Measurements from ENCODE around the gene SCGB1A1.

The SCGB1A1 gene

GRCh38 chr11:62450543-62451240 is 31.9 kb downstream of the SCGB1A1 start:
- no peak for DNase-seq

GRCh38 chr11:62451241-62451621 is 32.4 kb downstream of the SCGB1A1 start:
- DNase-seq: no peak

GRCh38 chr11:62452261-62452660 is 33.4 kb downstream of the SCGB1A1 start:
- DNase-seq: no peak

- DNase-seq: no peak
These were observed 34.1 kb downstream of the SCGB1A1 start for GRCh38 chr11:62452839-62453468.

GRCh38 chr11:62456630-62457029 is 37.8 kb downstream of the SCGB1A1 start:
- no peak for DNase-seq

- DNase-seq: no peak
These were observed 38.6 kb downstream of the SCGB1A1 start for GRCh38 chr11:62457478-62457877.

- no peak for DNase-seq
These were observed 39.6 kb downstream of the SCGB1A1 start for GRCh38 chr11:62458212-62459002.

GRCh38 chr11:62459080-62459479 is 40.2 kb downstream of the SCGB1A1 start:
- DNase-seq: no peak

- DNase-seq: no peak
These were observed 43.1 kb downstream of the SCGB1A1 start for GRCh38 chr11:62461740-62462507.

GRCh38 chr11:62462508-62462892 is 43.7 kb downstream of the SCGB1A1 start:
- no peak for DNase-seq

GRCh38 chr11:62463121-62463542 is 44.3 kb downstream of the SCGB1A1 start:
- no peak for DNase-seq

- DNase-seq: no peak
These were observed 45.8 kb downstream of the SCGB1A1 start for GRCh38 chr11:62464655-62465054.

- no peak for DNase-seq
These were observed 47.6 kb downstream of the SCGB1A1 start for GRCh38 chr11:62466444-62466843.

- DNase-seq: no peak
These were observed 49.7 kb downstream of the SCGB1A1 start for GRCh38 chr11:62468577-62468976.

GRCh38 chr11:62471603-62472002 is 52.8 kb downstream of the SCGB1A1 start:
- no peak for DNase-seq

GRCh38 chr11:62472063-62472884 is 53.4 kb downstream of the SCGB1A1 start:
- no peak for DNase-seq

Data from stimulated activated CD4-positive, alpha-beta T cell treated with anti-CD3 and anti-CD28 coated beads, Interleukin-4, amount 100 ng/mL, for 1 hour (primary cell).